Loucy (cell line): ENCODE data around the gene PADI6.
A peak's percentile ranks its signal among the peaks of the same experiment; 100 is the strongest.

Source experiments
- H2AFZ ChIP-seq: fragments of 200-600 bp; sonication (generic); 2 replicates; pipeline ENCODE4 v1.6.0; 2016; ENCODE audit warnings: antibody characterized with exemption, mild to moderate bottlenecking, low read length, moderate library complexity
- H3F3A ChIP-seq: fragments of 200-600 bp; 2 replicates; pipeline ENCODE4 v1.6.0; 2016; ENCODE audit warnings: antibody characterized with exemption, low read depth, mild to moderate bottlenecking
- H3K27me3 ChIP-seq: fragments of 200-600 bp; sonication (generic); 2 replicates; pipeline ENCODE4 v1.6.1; 2014; ENCODE audit warnings: low read length, mild to moderate bottlenecking; ENCODE audit not compliant: insufficient read depth, poor library complexity, severe bottlenecking
- H3K36me3 ChIP-seq: fragments of 200-600 bp; sonication (generic); 2 replicates; pipeline ENCODE4 v1.6.1; 2016; ENCODE audit warnings: low read length; ENCODE audit not compliant: insufficient read depth
- H3K4me1 ChIP-seq: fragments of 200-600 bp; sonication (generic); 2 replicates; pipeline ENCODE4 v1.5.1; 2014; ENCODE audit warnings: low read length, mild to moderate bottlenecking; ENCODE audit not compliant: insufficient read depth, poor library complexity, severe bottlenecking
- H3K4me2 ChIP-seq: fragments of 200-600 bp; sonication (generic); 2 replicates; pipeline ENCODE4 v1.6.0; 2014; ENCODE audit warnings: antibody characterized with exemption, low read length, low read depth, mild to moderate bottlenecking; ENCODE audit not compliant: poor library complexity, severe bottlenecking
- H3K4me3 ChIP-seq: fragments of 200-600 bp; sonication (generic); 2 replicates; pipeline ENCODE4 v1.5.1; 2014; ENCODE audit warnings: low read length, mild to moderate bottlenecking, mixed read lengths; ENCODE audit not compliant: poor library complexity, severe bottlenecking
- H3K79me2 ChIP-seq: fragments of 200-600 bp; sonication (generic); 2 replicates; pipeline ENCODE4 v1.6.1; 2014; ENCODE audit warnings: low read length; ENCODE audit not compliant: insufficient read depth
- H3K9ac ChIP-seq: fragments of 200-600 bp; sonication (generic); 2 replicates; pipeline ENCODE4 v1.6.0; 2014; ENCODE audit warnings: mild to moderate bottlenecking, low read depth, low read length, moderate library complexity; ENCODE audit not compliant: poor library complexity, severe bottlenecking
- H3K9me2 ChIP-seq: fragments of 200-600 bp; sonication (generic); replicated peaks from 2 replicates; pipeline ENCODE4 v1.6.1; 2016; ENCODE audit warnings: low read depth, low read length, mixed read lengths
- H3K9me3 ChIP-seq: fragments of 200-600 bp; sonication (generic); 2 replicates; pipeline ENCODE4 v1.6.1; 2014; ENCODE audit warnings: mild to moderate bottlenecking, antibody characterized with exemption, low read length, low read depth; ENCODE audit not compliant: insufficient read depth
- H4K20me1 ChIP-seq: fragments of 200-600 bp; sonication (generic); 2 replicates; pipeline ENCODE4 v1.6.0; 2014; ENCODE audit warnings: antibody characterized with exemption, low read length, mild to moderate bottlenecking; ENCODE audit not compliant: insufficient read depth, poor library complexity, severe bottlenecking
- CTCF ChIP-seq: fragments of 200-600 bp; sonication (generic); conservative IDR thresholded peaks from 2 replicates; pipeline ENCODE4 v1.5.1; 2014; ENCODE audit warnings: mild to moderate bottlenecking, antibody characterized with exemption, low read length
- EZH2phosphoT487 ChIP-seq: fragments of 200-600 bp; IDR thresholded peaks from 2 replicates; pipeline ENCODE4 v1.6.1; 2018; ENCODE audit warnings: antibody characterized with exemption, mild to moderate bottlenecking, moderate library complexity, borderline replicate concordance

Gene PADI6

GRCh38 chr1:17365293-17365692, 6.7 kb upstream of the PADI6 start:
- H3K79me2 ChIP-seq: no peaks in the 10 kb centered on the region
- H3K9ac ChIP-seq: no peak overlapping the region
- no peaks in the 10 kb centered on the region for H3K9me2 ChIP-seq
- H3K4me3 ChIP-seq: no peak overlapping the region
- no peak overlapping the region for H2AFZ ChIP-seq
- H3K36me3 ChIP-seq: no peaks in the 10 kb centered on the region
- H3K9me3 ChIP-seq: no peaks in the 10 kb centered on the region
- no peak overlapping the region for H3K4me2 ChIP-seq
- no peaks in the 10 kb centered on the region for H3K27me3 ChIP-seq
- H4K20me1 ChIP-seq: no peaks in the 10 kb centered on the region
- TF ChIP-seq EZH2phosphoT487 (no peak), CTCF (no peak)
- H3K4me1 ChIP-seq: no peaks in the 10 kb centered on the region
- H3F3A ChIP-seq: no peaks in the 10 kb centered on the region

DNA sequence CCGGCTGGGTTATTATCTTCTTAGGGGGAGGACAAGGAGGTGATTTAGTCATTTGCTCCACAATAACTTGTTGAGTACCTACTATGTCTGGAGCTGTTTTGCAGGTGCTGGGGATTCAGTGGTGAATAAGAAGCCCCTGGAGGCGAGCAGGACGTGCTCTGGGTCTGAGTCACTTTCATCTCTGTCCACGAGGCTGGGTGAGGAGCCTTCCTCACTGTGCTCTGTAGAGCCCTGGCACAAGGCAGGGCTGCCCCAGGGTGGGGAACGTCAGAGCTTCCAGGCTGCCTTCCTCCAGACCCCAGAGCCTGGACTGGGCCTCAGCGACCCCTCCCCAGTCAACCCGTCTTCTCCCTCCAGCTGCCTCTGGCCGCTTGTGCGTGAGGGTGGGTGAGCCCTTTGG, 2.5 kb upstream of the PADI6 start:
- H3K79me2 ChIP-seq: no peaks in the 10 kb centered on the region
- no peaks in the 10 kb centered on the region for H3K4me1 ChIP-seq
- no peak overlapping the region for H2AFZ ChIP-seq
- H3K9me2 ChIP-seq: no peaks in the 10 kb centered on the region
- no peaks in the 10 kb centered on the region for H3F3A ChIP-seq
- no peaks in the 10 kb centered on the region for H3K9me3 ChIP-seq
- H3K9ac ChIP-seq: no peak overlapping the region
- no peak overlapping the region for H3K4me3 ChIP-seq
- H4K20me1 ChIP-seq: no peaks in the 10 kb centered on the region
- H3K27me3 ChIP-seq: no peaks in the 10 kb centered on the region
- no peak overlapping the region for H3K4me2 ChIP-seq
- H3K36me3 ChIP-seq: no peaks in the 10 kb centered on the region
- TF ChIP-seq CTCF (no peak), EZH2phosphoT487 (no peak)

DNA sequence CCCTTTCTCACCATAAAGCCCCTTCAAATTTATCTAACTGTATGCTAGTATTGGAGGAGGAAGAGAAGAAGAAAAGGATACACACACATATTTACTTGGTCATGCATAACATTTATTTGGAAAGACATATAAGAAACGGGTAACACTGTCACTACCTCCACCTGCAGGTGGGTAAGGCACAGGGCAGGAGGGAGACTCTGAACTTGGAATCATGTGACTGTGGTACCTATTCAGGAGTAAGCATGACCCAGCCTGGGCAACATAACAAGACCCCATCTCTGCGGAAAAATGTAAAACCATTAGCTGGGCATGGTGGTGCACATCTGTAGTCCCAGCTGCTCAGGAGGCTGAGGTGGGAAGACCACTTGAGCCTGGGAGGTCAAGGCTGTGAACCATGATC, 1.4 kb upstream of the PADI6 start:
- H3K27me3 ChIP-seq: no peaks in the 10 kb centered on the region
- no peaks in the 10 kb centered on the region for H3K9me3 ChIP-seq
- H3K4me3 ChIP-seq: no peak overlapping the region
- no peak overlapping the region for H3K4me2 ChIP-seq
- H2AFZ ChIP-seq: no peak overlapping the region; the same call in 1 of the 2 replicates
- no peaks in the 10 kb centered on the region for H3K36me3 ChIP-seq
- H3K79me2 ChIP-seq: no peaks in the 10 kb centered on the region
- TF ChIP-seq CTCF (peak; percentile 65), EZH2phosphoT487 (no peak)
- H3K9me2 ChIP-seq: no peaks in the 10 kb centered on the region
- H3F3A ChIP-seq: no peaks in the 10 kb centered on the region
- no peaks in the 10 kb centered on the region for H3K4me1 ChIP-seq
- no peaks in the 10 kb centered on the region for H4K20me1 ChIP-seq
- H3K9ac ChIP-seq: no peak overlapping the region
